Uterus (tissue), 4 donors: Measurements from ENCODE around the gene SF3A2. TPM values are rescaled to one million over a fixed set of nuclear protein-coding genes. Genes with fewer than 3 reads are reported as not detected.

Experiments
- DNase-seq, 2 donors: peaks; one replicate each; pipeline ENCODE4 v3.0.0-alpha.2; 2019 to 2020
- H3K27ac ChIP-seq, 2 donors: fragments of 200-600 bp; sonication (generic); 1 replicate in 1 of 2; 2 replicates in 1 of 2; pipeline ENCODE4 v1.5.1; 2016 to 2018
- H3K27me3 ChIP-seq, 2 donors: fragments of 200-600 bp; sonication (generic); one replicate each; pipeline ENCODE4 v1.5.1; 2018 to 2019; ENCODE audit warnings: control low read depth in 1 of 2
- H3K36me3 ChIP-seq, 2 donors: fragments of 200-600 bp; sonication (generic); one replicate each; pipeline ENCODE4 v1.5.1; 2019; ENCODE audit warnings: control low read depth in 1 of 2
- H3K4me1 ChIP-seq, 2 donors: fragments of 200-600 bp; sonication (generic); one replicate each; pipeline ENCODE4 v1.5.1; 2018 to 2019; ENCODE audit warnings: control low read depth in 1 of 2
- H3K4me3 ChIP-seq, 2 donors: fragments of 200-600 bp; sonication (generic); 1 replicate in 1 of 2; 2 replicates in 1 of 2; pipeline ENCODE4 v1.5.1; 2018 to 2019; ENCODE audit warnings: mild to moderate bottlenecking in 1 of 2
- H3K9me3 ChIP-seq, 2 donors: fragments of 200-600 bp; sonication (generic); one replicate each; pipeline ENCODE4 v1.5.1; 2019; ENCODE audit warnings: control low read depth in 1 of 2
- CTCF ChIP-seq, 4 experiments: fragments of 200-600 bp in 2 of 4; fragments of 450-650 bp in 2 of 4; sonication (generic) in 2 of 4; IDR thresholded peaks; one replicate each; pipeline ENCODE4 v1.5.1; 2016 to 2019; ENCODE audit warnings: antibody characterized with exemption in 4 of 4, mild to moderate bottlenecking in 2 of 4, moderate library complexity in 1 of 4
- POLR2A ChIP-seq, 2 donors: fragments of 450-650 bp; IDR thresholded peaks; one replicate each; pipeline ENCODE4 v1.6.1; 2016; ENCODE audit warnings: antibody characterized with exemption in 2 of 2, mild to moderate bottlenecking in 1 of 2, moderate library complexity in 1 of 2
- intact Hi-C: fragments of 100-400 bp; cut with DNase I; formaldehyde crosslinking; loops from one replicate; pipeline ENCODE4 v1.15.1; 2023; ENCODE audit warnings: low total_unique reads
- total RNA-seq, 4 donors: library from RNA; depleted of rRNA in 3 of 4; stranded (reverse); fragments of >200 nt in 3 of 4; gene quantifications; one replicate each; pipeline versions ENCODE4 v1.1.0 to v1.2.4, GENCODE V29; 2014 to 2023
- donor health status: DM: yes; HTN: yes; CAD: no.

Gene SF3A2
- total RNA-seq, 4 donors from 2014 or later = 33.2 to 107 (median 50.6) TPM

GRCh38 chr19:2217591-2217990, 19.0 kb upstream of the SF3A2 start:
- no peaks in the 10 kb centered on the region for H3K36me3 ChIP-seq
- no peaks in the 10 kb centered on the region for H3K27me3 ChIP-seq
- H3K9me3 ChIP-seq = no peaks in the 10 kb centered on the region
- H3K4me1 ChIP-seq = no peaks in the 10 kb centered on the region
- TF ChIP-seq CTCF (IDR thresholded peaks at IDR 0.05) (no peak), POLR2A (IDR thresholded peaks at IDR 0.05) (no peak)
- DNase-seq = no peak
- no peak overlapping the region for H3K27ac ChIP-seq
- intact Hi-C loops = no loop called here
- H3K4me3 ChIP-seq = no peak overlapping the region

GRCh38 chr19:2219726-2220125, 16.9 kb upstream of the SF3A2 start:
- no peaks in the 10 kb centered on the region for H3K36me3 ChIP-seq
- no peaks in the 10 kb centered on the region for H3K4me1 ChIP-seq
- no peak for DNase-seq
- H3K27ac ChIP-seq = no peak overlapping the region
- intact Hi-C loops = no loop called here
- H3K4me3 ChIP-seq = no peak overlapping the region
- no peak for TF ChIP-seq POLR2A (IDR thresholded peaks at IDR 0.05)
- TF ChIP-seq CTCF (IDR thresholded peaks at IDR 0.05) = no peak
- H3K9me3 ChIP-seq = no peaks in the 10 kb centered on the region
- no peaks in the 10 kb centered on the region for H3K27me3 ChIP-seq

GRCh38 chr19:2221250-2221831, 15.3 kb upstream of the SF3A2 start:
- no peaks in the 10 kb centered on the region for H3K36me3 ChIP-seq
- H3K4me3 ChIP-seq = no peak overlapping the region
- H3K27me3 ChIP-seq = no peaks in the 10 kb centered on the region
- no peaks in the 10 kb centered on the region for H3K4me1 ChIP-seq
- no peak for DNase-seq
- intact Hi-C loops = no loop called here
- no peak overlapping the region for H3K27ac ChIP-seq
- TF ChIP-seq POLR2A (IDR thresholded peaks at IDR 0.05) (no peak), CTCF (IDR thresholded peaks at IDR 0.05) (no peak)
- H3K9me3 ChIP-seq = no peaks in the 10 kb centered on the region

- TF ChIP-seq CTCF (IDR thresholded peaks at IDR 0.05) (peak in 1 of 4 experiments; percentile 13), POLR2A (IDR thresholded peaks at IDR 0.05) (no peak)
- no peaks in the 10 kb centered on the region for H3K4me1 ChIP-seq
- H3K9me3 ChIP-seq = no peaks in the 10 kb centered on the region
- H3K4me3 ChIP-seq = no peak overlapping the region
- H3K36me3 ChIP-seq = no peaks in the 10 kb centered on the region
- H3K27me3 ChIP-seq = no peaks in the 10 kb centered on the region
- no peak for DNase-seq
- H3K27ac ChIP-seq = no peak overlapping the region
- intact Hi-C loops = no loop called here
These were observed 14.7 kb upstream of the SF3A2 start for GRCh38 chr19:2221918-2222317.

- TF ChIP-seq POLR2A (IDR thresholded peaks at IDR 0.05) (no peak), CTCF (IDR thresholded peaks at IDR 0.05) (no peak)
- H3K9me3 ChIP-seq = no peaks in the 10 kb centered on the region
- no peaks in the 10 kb centered on the region for H3K4me1 ChIP-seq
- no peaks in the 10 kb centered on the region for H3K36me3 ChIP-seq
- intact Hi-C loops = no loop called here
- no peak for DNase-seq
- no peak overlapping the region for H3K4me3 ChIP-seq
- no peak overlapping the region for H3K27ac ChIP-seq
- no peaks in the 10 kb centered on the region for H3K27me3 ChIP-seq
These were observed 13.2 kb upstream of the SF3A2 start for GRCh38 chr19:2223391-2223790.
